Tibial artery (tissue), 4 donors: ENCODE data around the gene SETBP1.

Experiments
- DNase-seq, 2 donors: peaks; one replicate each; pipeline ENCODE4 v3.0.0-alpha.2; 2019
- H3K27ac ChIP-seq, 2 donors: fragments of 200-600 bp; sonication (generic) in 1 of 2; 1 replicate in 1 of 2; 2 replicates in 1 of 2; pipeline ENCODE4 v1.5.1; 2018 to 2019; ENCODE audit warnings: mild to moderate bottlenecking in 1 of 2
- H3K27me3 ChIP-seq, 2 donors: fragments of 200-600 bp; sonication (generic) in 1 of 2; one replicate each; pipeline versions ENCODE4 v1.5.1 to v1.6.0; 2016 to 2019
- H3K36me3 ChIP-seq, 3 donors: fragments of 200-600 bp; sonication (generic) in 2 of 3; one replicate each; pipeline ENCODE4 v1.5.1; 2016 to 2019; ENCODE audit warnings: mild to moderate bottlenecking in 2 of 3
- H3K4me1 ChIP-seq, 4 donors: fragments of 200-600 bp; sonication (generic) in 2 of 4; 1 replicate in 3 of 4; 2 replicates in 1 of 4; pipeline ENCODE4 v1.5.1; 2016 to 2019
- H3K4me3 ChIP-seq, 2 donors: fragments of 200-600 bp; sonication (generic) in 1 of 2; 1 replicate in 1 of 2; 2 replicates in 1 of 2; pipeline ENCODE4 v1.5.1; 2018 to 2019; ENCODE audit warnings: mild to moderate bottlenecking in 2 of 2
- H3K9me3 ChIP-seq, 3 donors: fragments of 200-600 bp; sonication (generic) in 1 of 3; one replicate each; pipeline ENCODE4 v1.5.1; 2016 to 2019
- intact Hi-C: fragments of 100-400 bp; cut with DNase I; formaldehyde crosslinking; loops from one replicate; pipeline ENCODE4 v1.15.0; 2023; ENCODE audit warnings: low total_unique reads
- TF ChIP-seq, protein P1 (sequence below), 2 experiments: fragments of 200-600 bp in 1 of 2; fragments of 450-650 bp in 1 of 2; IDR thresholded peaks; one replicate each; pipeline ENCODE4 v1.5.1; 2017 to 2019; ENCODE audit warnings: antibody characterized with exemption in 2 of 2, mild to moderate bottlenecking in 1 of 2, moderate library complexity in 1 of 2

Gene SETBP1

DNA sequence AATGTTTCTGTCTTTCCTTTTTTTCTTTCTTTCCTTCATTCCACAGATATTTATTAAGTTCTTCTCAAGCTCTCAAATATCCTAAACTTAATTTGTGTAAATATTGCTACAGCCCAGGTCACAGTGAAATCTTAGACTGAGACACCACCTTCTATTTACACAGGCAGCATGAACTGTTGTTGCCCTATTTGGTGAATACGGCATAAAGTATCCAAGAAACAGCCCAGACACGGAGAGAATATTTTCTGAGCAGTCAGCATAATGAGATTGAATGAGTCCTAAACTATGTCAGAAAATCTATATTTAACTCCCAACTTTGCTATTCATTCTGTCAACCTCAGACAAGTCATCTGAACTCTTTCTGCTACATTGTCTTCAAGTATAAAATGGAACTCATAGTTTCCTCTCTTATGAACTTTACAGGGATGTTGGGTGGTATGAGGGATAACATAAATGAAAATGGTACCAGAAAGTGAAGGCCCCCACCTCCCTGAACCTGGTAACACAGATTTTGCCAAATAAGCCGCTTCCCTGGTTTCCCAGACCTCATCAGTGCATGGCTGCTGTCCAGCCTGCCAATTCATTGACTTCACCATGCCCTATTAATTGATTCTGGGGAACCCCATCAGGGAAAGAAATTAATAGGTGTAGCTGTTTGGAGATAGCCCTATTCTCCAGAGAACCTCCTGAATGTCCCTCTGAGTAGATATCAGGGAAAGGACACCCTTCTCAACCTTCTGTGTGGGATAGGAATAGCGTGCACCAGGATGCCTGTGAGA is 235.9 kb downstream of the SETBP1 start:
- Histone ChIP-seq H3K4me1 (peaks cover 0 to 75% (median 33%) of the 10 kb centered on the region in 4 donors), H3K36me3 (no peaks in the 10 kb centered on the region), H3K27me3 (no peaks in the 10 kb centered on the region), H3K4me3 (no peak overlapping the region), H3K9me3 (no peaks in the 10 kb centered on the region), H3K27ac (peak overlapping the region; percentile 67 to 78)
- no peak for DNase-seq
- intact Hi-C loops = no loop called here
- TF ChIP-seq, protein P1, sequence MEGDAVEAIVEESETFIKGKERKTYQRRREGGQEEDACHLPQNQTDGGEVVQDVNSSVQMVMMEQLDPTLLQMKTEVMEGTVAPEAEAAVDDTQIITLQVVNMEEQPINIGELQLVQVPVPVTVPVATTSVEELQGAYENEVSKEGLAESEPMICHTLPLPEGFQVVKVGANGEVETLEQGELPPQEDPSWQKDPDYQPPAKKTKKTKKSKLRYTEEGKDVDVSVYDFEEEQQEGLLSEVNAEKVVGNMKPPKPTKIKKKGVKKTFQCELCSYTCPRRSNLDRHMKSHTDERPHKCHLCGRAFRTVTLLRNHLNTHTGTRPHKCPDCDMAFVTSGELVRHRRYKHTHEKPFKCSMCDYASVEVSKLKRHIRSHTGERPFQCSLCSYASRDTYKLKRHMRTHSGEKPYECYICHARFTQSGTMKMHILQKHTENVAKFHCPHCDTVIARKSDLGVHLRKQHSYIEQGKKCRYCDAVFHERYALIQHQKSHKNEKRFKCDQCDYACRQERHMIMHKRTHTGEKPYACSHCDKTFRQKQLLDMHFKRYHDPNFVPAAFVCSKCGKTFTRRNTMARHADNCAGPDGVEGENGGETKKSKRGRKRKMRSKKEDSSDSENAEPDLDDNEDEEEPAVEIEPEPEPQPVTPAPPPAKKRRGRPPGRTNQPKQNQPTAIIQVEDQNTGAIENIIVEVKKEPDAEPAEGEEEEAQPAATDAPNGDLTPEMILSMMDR (IDR thresholded peaks at IDR 0.05) = no peak

DNA sequence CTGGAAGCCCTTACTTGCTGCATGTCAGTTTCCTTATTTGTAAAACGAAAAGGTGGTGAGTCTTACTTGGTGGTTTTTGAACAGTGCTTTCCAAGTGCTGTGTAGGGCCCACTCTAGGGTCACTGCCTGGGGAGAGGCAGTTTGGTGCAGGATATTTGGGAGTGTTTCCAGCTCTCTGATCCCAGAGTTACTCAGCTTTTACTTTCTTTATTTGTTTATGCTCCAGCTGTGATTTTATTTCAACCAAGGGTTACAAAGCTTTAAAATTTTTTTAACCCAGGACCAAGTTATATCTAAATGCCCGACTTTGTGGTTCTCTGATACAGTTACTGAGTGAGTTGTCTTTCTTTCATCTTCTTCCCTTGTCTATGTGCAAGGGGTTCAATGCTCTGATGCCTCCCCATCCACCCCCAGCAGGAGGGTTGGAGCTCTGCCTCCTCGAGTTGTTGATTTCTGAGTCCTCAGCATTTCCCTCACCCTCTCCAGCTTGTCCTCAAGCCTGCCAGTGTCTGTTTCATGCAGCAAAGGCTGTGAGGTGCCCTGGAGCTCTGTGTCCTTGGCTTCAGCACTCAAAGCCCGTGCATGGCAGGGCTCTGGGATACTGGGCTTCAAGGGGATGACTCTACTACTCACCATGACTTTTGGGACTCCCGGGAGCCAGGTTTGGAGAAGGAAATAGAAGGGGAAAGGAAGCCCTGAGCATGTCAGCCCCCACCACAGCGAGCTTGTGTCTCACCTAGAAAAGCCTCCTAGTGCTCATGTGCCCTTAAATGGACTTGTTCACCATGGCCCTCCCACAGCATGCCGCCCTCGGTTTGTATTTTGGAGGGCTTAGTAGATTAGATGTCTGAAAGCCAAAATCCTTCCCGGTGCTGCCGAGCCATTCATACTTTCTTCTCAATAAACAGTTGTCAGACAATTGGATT is 236.8 kb downstream of the SETBP1 start:
- Histone ChIP-seq H3K4me3 (no peak overlapping the region), H3K27ac (peak overlapping the region; percentile 67 to 78), H3K4me1 (peaks cover 0 to 73% (median 32%) of the 10 kb centered on the region in 4 donors), H3K36me3 (no peaks in the 10 kb centered on the region), H3K27me3 (no peaks in the 10 kb centered on the region), H3K9me3 (no peaks in the 10 kb centered on the region)
- no peak for DNase-seq
- intact Hi-C loops = no loop called here
- TF ChIP-seq, protein P1 (IDR thresholded peaks at IDR 0.05) = no peak

DNA sequence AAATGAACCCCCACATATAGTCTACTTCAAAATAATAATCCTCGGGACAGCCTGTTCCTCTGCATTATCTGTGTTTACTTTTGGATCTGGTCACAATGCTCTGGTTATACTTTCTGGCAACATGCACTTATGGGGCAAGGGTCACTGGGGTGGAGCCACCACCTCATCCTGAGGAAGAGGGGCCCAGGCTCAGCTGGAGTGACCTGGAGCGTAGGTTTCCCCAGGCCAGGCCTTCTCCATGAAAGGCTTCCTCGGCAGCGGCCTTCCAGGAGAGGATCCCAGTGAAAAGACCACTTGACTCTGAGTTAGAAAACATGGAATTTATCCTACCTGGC is 237.4 kb downstream of the SETBP1 start:
- no peaks in the 10 kb centered on the region for H3K36me3 ChIP-seq
- peaks cover 0 to 75% (median 29%) of the 10 kb centered on the region in 4 donors for H3K4me1 ChIP-seq
- intact Hi-C loops = no loop called here
- TF ChIP-seq, protein P1 (IDR thresholded peaks at IDR 0.05) = no peak
- H3K4me3 ChIP-seq = no peak overlapping the region
- no peak for DNase-seq
- no peaks in the 10 kb centered on the region for H3K9me3 ChIP-seq
- peak overlapping the region; percentile 67 to 78 for H3K27ac ChIP-seq
- H3K27me3 ChIP-seq = no peaks in the 10 kb centered on the region

DNA sequence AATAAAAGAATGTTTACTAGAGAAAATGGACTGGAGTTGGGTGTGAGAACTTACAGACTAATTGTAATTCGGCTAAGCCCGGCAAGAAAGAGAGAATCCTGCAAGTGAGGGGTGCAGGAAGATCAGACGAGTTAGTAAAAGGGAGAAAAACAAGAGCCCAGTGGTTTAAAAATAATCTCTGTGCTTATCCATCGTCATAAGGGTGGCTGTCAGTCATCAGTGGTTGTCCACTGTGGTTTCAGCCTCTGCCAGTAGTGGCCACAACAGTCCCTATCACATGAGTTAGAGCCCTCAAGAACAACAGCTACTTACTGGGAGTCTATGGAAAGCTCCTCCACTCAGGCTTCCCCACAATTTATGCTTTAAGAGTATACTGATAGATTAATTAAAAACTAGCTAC is 239.8 kb downstream of the SETBP1 start:
- TF ChIP-seq, protein P1 (IDR thresholded peaks at IDR 0.05) = no peak
- no peaks in the 10 kb centered on the region for H3K27me3 ChIP-seq
- peak overlapping the region in 1 of 2 donors; percentile 3 for H3K27ac ChIP-seq
- H3K36me3 ChIP-seq = no peaks in the 10 kb centered on the region
- intact Hi-C loops = no loop called here
- peaks cover 0 to 76% (median 37%) of the 10 kb centered on the region in 4 donors for H3K4me1 ChIP-seq
- DNase-seq = no peak
- no peaks in the 10 kb centered on the region for H3K9me3 ChIP-seq
- no peak overlapping the region for H3K4me3 ChIP-seq

DNA sequence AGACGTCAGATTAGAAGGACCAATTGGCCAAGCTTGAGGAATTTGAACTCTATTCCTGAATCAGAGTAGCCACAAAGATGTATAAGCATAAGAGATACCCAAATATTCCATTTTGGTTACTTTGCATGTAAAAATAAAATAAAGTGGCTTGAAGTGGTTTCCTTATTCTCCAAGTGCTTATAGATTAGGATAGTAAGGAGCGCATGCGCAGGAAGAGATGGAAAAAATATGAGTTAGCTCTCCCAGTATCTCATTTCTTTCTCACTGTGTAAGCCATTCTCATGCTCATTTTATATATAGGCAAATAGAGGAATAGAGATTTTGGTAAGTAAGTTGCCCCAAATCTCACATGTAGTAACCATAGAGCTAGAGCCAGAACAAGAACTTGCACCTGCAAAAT is 241.3 kb downstream of the SETBP1 start:
- Histone ChIP-seq H3K4me3 (no peak overlapping the region), H3K27me3 (no peaks in the 10 kb centered on the region), H3K36me3 (no peaks in the 10 kb centered on the region), H3K9me3 (no peaks in the 10 kb centered on the region), H3K27ac (no peak overlapping the region), H3K4me1 (peaks cover 0 to 76% (median 29%) of the 10 kb centered on the region in 4 donors)
- no peak for DNase-seq
- TF ChIP-seq, protein P1 (IDR thresholded peaks at IDR 0.05) = no peak
- intact Hi-C loops = no loop called here
